Measurements from ENCODE around the gene KDM7A.
A peak's percentile ranks its signal among the peaks of the same experiment; 100 is the strongest.

KDM7A gene

DNA sequence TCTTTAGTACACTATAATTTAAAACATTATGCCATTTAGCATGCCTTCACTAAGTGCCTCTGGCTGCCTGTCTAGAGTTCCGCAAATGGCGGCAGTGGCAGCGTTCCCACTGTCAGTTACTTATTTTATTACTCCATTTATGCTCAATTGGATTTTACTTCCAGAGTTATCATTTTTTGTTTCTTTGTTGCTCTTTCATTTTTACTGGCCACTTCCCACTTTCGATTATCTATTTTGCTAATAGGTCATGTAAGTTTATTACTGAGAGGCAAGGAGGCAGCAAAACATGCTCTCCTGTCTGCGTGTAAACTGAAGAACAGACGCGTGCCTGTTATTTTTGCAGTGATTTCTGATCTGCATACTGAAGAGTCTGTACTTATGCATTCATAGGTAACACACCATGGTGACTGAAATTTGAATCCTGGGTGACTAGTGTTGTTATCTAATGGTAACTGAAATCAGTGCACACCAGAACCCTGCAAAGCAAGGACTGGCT lies 23.1 kb downstream of the KDM7A start:
- Histone ChIP-seq H3K36me3 (ENCODE audit: control insufficient read depth, insufficient read depth, low read length, severe bottlenecking) (no peaks in the 10 kb centered on the region), H3K4me3 (ENCODE audit: low read length) (no peak overlapping the region), H3K27me3 (replicated peaks; ENCODE audit: control insufficient read depth, insufficient read depth, low read length) (no peaks in the 10 kb centered on the region), H3K9ac (ENCODE audit: low read length) (no peak overlapping the region), H3K4me1 (ENCODE audit: control insufficient read depth, insufficient read depth, low read length) (peaks cover 12% of the 10 kb centered on the region), H3K9me3 (ENCODE audit: control insufficient read depth, low read length) (no peaks in the 10 kb centered on the region)
- no peak for DNase-seq (ENCODE audit: low read depth)

- no peak overlapping the region for H3K9ac ChIP-seq (ENCODE audit: low read length)
- H3K27me3 ChIP-seq (replicated peaks; ENCODE audit: control insufficient read depth, insufficient read depth, low read length) = no peaks in the 10 kb centered on the region
- H3K9me3 ChIP-seq (ENCODE audit: control insufficient read depth, low read length) = no peaks in the 10 kb centered on the region
- no peaks in the 10 kb centered on the region for H3K4me1 ChIP-seq (ENCODE audit: control insufficient read depth, insufficient read depth, low read length)
- no peak overlapping the region for H3K4me3 ChIP-seq (ENCODE audit: low read length)
- no peaks in the 10 kb centered on the region for H3K36me3 ChIP-seq (ENCODE audit: control insufficient read depth, insufficient read depth, low read length, severe bottlenecking)
- no peak for DNase-seq (ENCODE audit: low read depth)
Observed at GRCh38 chr7:140146574-140146973, 30.2 kb downstream of the KDM7A start.

DNA sequence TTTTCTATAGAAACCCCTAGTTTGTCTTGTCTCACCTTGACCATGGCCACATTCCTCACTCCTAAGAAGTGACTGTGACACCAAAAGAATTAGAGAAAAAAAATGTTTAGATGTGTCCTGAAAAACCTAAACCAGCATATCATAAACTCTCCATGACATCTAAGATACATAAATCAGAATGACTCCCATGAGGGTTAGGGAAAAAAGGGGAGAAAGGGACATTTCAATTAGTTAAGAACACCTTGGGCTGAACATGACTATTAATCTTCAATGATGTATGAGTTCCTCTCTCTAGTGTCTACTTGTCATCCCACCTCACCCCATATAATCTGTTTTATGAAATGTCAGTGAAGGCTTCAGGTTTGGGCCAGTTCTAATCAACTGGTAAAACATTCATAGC lies 31.1 kb downstream of the KDM7A start:
- Histone ChIP-seq H3K27me3 (replicated peaks; ENCODE audit: control insufficient read depth, insufficient read depth, low read length) (no peaks in the 10 kb centered on the region), H3K9ac (ENCODE audit: low read length) (no peak overlapping the region), H3K36me3 (ENCODE audit: control insufficient read depth, insufficient read depth, low read length, severe bottlenecking) (no peaks in the 10 kb centered on the region), H3K4me3 (ENCODE audit: low read length) (no peak overlapping the region), H3K4me1 (ENCODE audit: control insufficient read depth, insufficient read depth, low read length) (no peaks in the 10 kb centered on the region), H3K9me3 (ENCODE audit: control insufficient read depth, low read length) (no peaks in the 10 kb centered on the region)
- DNase-seq (ENCODE audit: low read depth) = no peak

GRCh38 chr7:140144821-140145220 lies 32.0 kb downstream of the KDM7A start:
- DNase-seq (ENCODE audit: low read depth) = no peak
- Histone ChIP-seq H3K4me1 (ENCODE audit: control insufficient read depth, insufficient read depth, low read length) (no peaks in the 10 kb centered on the region), H3K36me3 (ENCODE audit: control insufficient read depth, insufficient read depth, low read length, severe bottlenecking) (no peaks in the 10 kb centered on the region), H3K9ac (ENCODE audit: low read length) (no peak overlapping the region), H3K4me3 (ENCODE audit: low read length) (no peak overlapping the region), H3K27me3 (replicated peaks; ENCODE audit: control insufficient read depth, insufficient read depth, low read length) (no peaks in the 10 kb centered on the region), H3K9me3 (ENCODE audit: control insufficient read depth, low read length) (no peaks in the 10 kb centered on the region)

- H3K4me1 ChIP-seq (ENCODE audit: control insufficient read depth, insufficient read depth, low read length) = no peaks in the 10 kb centered on the region
- H3K4me3 ChIP-seq (ENCODE audit: low read length) = no peak overlapping the region
- H3K9me3 ChIP-seq (ENCODE audit: control insufficient read depth, low read length) = no peaks in the 10 kb centered on the region
- no peaks in the 10 kb centered on the region for H3K27me3 ChIP-seq (replicated peaks; ENCODE audit: control insufficient read depth, insufficient read depth, low read length)
- H3K9ac ChIP-seq (ENCODE audit: low read length) = no peak overlapping the region
- DNase-seq (ENCODE audit: low read depth) = no peak
- no peaks in the 10 kb centered on the region for H3K36me3 ChIP-seq (ENCODE audit: control insufficient read depth, insufficient read depth, low read length, severe bottlenecking)
Observed at GRCh38 chr7:140143997-140144396, 32.8 kb downstream of the KDM7A start.

- Histone ChIP-seq H3K36me3 (ENCODE audit: control insufficient read depth, insufficient read depth, low read length, severe bottlenecking) (no peaks in the 10 kb centered on the region), H3K27me3 (replicated peaks; ENCODE audit: control insufficient read depth, insufficient read depth, low read length) (no peaks in the 10 kb centered on the region), H3K4me3 (ENCODE audit: low read length) (no peak overlapping the region), H3K9ac (ENCODE audit: low read length) (no peak overlapping the region), H3K4me1 (ENCODE audit: control insufficient read depth, insufficient read depth, low read length) (no peaks in the 10 kb centered on the region), H3K9me3 (ENCODE audit: control insufficient read depth, low read length) (no peaks in the 10 kb centered on the region)
- DNase-seq (ENCODE audit: low read depth) = no peak
Observed at GRCh38 chr7:140142031-140142430, 34.8 kb downstream of the KDM7A start.

DNA sequence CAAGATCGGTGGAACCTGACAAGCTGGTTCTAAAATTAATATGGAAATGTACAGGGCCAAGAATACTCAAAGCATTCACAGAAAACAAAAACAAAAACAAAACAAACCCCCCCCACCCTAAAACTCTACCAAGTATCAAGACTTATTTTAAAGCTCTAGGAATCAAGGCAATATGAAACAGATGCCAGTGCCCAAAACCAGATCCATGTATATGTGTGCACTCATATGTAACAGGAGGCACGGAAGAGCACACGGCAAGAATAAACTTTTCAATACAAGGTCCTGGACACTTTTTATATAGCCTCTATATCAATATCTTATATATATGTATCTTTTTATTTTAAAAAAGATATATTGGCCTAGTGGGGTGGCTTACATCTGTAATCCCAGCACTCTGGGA lies 35.5 kb downstream of the KDM7A start:
- Histone ChIP-seq H3K9ac (ENCODE audit: low read length) (no peak overlapping the region), H3K27me3 (replicated peaks; ENCODE audit: control insufficient read depth, insufficient read depth, low read length) (no peaks in the 10 kb centered on the region), H3K36me3 (ENCODE audit: control insufficient read depth, insufficient read depth, low read length, severe bottlenecking) (no peaks in the 10 kb centered on the region), H3K4me1 (ENCODE audit: control insufficient read depth, insufficient read depth, low read length) (no peaks in the 10 kb centered on the region), H3K9me3 (ENCODE audit: control insufficient read depth, low read length) (no peaks in the 10 kb centered on the region), H3K4me3 (ENCODE audit: low read length) (no peak overlapping the region)
- no peak for DNase-seq (ENCODE audit: low read depth)

DNA sequence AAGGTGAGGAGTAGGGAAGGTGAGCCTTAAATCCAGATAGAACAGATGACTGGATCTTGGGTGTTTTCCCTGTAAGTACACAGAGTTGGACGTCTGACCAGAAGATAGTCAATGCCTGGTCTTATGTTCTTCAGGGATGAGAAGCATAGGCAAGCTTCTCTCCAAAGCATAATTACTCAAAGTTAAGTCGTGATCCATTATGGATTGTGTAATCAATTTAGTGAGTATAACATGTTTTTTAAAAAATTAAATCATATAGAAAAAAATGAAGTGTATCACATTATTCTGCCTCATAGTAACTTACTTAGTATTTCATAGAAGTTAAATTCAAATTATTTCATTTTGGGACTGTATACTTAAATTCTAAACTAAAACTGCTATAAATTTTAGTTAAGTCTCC lies 39.7 kb downstream of the KDM7A start:
- peaks cover 22% of the 10 kb centered on the region for H3K36me3 ChIP-seq (ENCODE audit: control insufficient read depth, insufficient read depth, low read length, severe bottlenecking)
- DNase-seq (ENCODE audit: low read depth) = no peak
- H3K4me1 ChIP-seq (ENCODE audit: control insufficient read depth, insufficient read depth, low read length) = no peaks in the 10 kb centered on the region
- H3K9ac ChIP-seq (ENCODE audit: low read length) = no peak overlapping the region
- no peaks in the 10 kb centered on the region for H3K27me3 ChIP-seq (replicated peaks; ENCODE audit: control insufficient read depth, insufficient read depth, low read length)
- no peaks in the 10 kb centered on the region for H3K9me3 ChIP-seq (ENCODE audit: control insufficient read depth, low read length)
- no peak overlapping the region for H3K4me3 ChIP-seq (ENCODE audit: low read length)

DNA sequence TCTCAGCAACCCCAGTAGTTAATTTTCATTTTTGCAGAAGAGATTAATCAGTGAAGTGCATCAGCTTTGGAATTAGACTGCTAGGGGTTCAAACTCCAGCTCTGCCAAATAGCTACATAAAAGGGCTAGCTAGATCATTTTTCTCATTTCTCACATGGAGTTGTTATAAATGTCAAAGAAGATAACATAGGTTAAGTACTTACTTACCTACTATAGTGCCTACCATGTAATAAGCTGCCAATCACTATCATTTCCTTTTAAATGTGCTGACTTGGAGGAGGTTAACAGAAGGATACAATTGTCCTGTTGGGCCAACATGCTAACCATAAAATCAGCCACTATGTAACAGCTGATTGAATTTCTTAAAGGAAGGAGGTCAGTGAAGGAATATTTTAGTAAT lies 40.7 kb downstream of the KDM7A start:
- no peaks in the 10 kb centered on the region for H3K9me3 ChIP-seq (ENCODE audit: control insufficient read depth, low read length)
- DNase-seq (ENCODE audit: low read depth) = no peak

GRCh38 chr7:140134039-140134438 lies 42.7 kb downstream of the KDM7A start:
- Histone ChIP-seq H3K9me3 (ENCODE audit: control insufficient read depth, low read length) (no peaks in the 10 kb centered on the region), H3K36me3 (ENCODE audit: control insufficient read depth, insufficient read depth, low read length, severe bottlenecking) (peaks cover 34% of the 10 kb centered on the region), H3K4me1 (ENCODE audit: control insufficient read depth, insufficient read depth, low read length) (no peaks in the 10 kb centered on the region), H3K4me3 (ENCODE audit: low read length) (no peak overlapping the region), H3K27me3 (replicated peaks; ENCODE audit: control insufficient read depth, insufficient read depth, low read length) (no peaks in the 10 kb centered on the region), H3K9ac (ENCODE audit: low read length) (no peak overlapping the region)
- no peak for DNase-seq (ENCODE audit: low read depth)

More for the DNA sequence above, 40.7 kb downstream of the KDM7A start:
- H3K27me3 ChIP-seq (replicated peaks; ENCODE audit: control insufficient read depth, insufficient read depth, low read length) = no peaks in the 10 kb centered on the region
- H3K9ac ChIP-seq (ENCODE audit: low read length) = no peak overlapping the region
- H3K4me1 ChIP-seq (ENCODE audit: control insufficient read depth, insufficient read depth, low read length) = no peaks in the 10 kb centered on the region
- H3K36me3 ChIP-seq (ENCODE audit: control insufficient read depth, insufficient read depth, low read length, severe bottlenecking) = peaks cover 29% of the 10 kb centered on the region
- no peak overlapping the region for H3K4me3 ChIP-seq (ENCODE audit: low read length)

DNA sequence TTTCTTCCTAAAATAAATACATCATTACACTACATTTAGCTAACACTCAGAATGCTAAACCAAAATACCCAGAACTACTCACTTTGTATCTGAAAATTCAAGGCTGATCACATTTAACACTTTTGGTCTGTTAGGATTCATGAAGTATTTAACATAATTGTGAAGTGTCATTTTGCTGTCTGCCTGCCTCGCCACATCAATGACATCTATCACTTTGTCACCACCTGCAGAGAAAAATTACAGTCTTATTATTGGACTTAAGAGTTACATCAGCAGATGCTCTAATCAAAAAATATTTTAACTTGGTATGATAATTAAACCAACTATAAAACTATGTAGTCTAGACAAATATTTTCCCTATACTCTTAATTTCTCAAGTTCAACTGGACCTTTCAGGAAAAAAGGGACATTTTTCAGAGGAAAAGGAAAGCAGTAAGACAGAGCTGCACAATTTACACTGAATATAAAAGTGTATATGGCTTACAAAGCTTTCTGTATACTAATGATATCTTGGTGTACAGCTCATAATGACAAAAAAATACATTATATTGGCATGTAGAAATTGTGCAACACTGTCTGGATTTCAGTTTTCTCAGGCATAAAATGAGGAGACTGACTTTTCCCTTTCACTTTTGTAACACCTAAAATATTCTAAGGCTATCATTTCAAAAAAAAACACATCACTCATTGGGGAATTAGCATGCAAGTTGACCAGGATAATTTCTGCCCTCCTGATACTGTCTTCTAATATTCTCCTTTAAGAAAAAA lies 49.2 kb downstream of the KDM7A start:
- H3K27me3 ChIP-seq (replicated peaks; ENCODE audit: control insufficient read depth, insufficient read depth, low read length) = no peaks in the 10 kb centered on the region
- peaks cover 36% of the 10 kb centered on the region for H3K36me3 ChIP-seq (ENCODE audit: control insufficient read depth, insufficient read depth, low read length, severe bottlenecking)
- peak; percentile 30 for DNase-seq (ENCODE audit: low read depth)
- peaks cover 9% of the 10 kb centered on the region for H3K4me1 ChIP-seq (ENCODE audit: control insufficient read depth, insufficient read depth, low read length)
- no peaks in the 10 kb centered on the region for H3K9me3 ChIP-seq (ENCODE audit: control insufficient read depth, low read length)
- no peak overlapping the region for H3K4me3 ChIP-seq (ENCODE audit: low read length)
- H3K9ac ChIP-seq (ENCODE audit: low read length) = no peak overlapping the region
